B cell (primary cell): Measurements from ENCODE around the gene NOL3. TPM values are rescaled to one million over a fixed set of nuclear protein-coding genes. Genes with fewer than 3 reads are reported as not detected.

Experiments used
- ATAC-seq: fragments of 200-7000 bp; cut with Tn5 transposase; one replicate; pipeline ENCODE4 v1.10.0; 2021; ENCODE audit warnings: low read depth, mild to moderate bottlenecking, moderate number of reproducible peaks, moderate library complexity
- CTCF ChIA-PET: fragments of 350-600 bp; sonication (Branson Sonifier 250); formaldehyde crosslinking; loops from one replicate; lab custom pipeline; 2021; ENCODE audit warnings: antibody characterized with exemption, inconsistent platforms; lab: Charles Lee
- POLR2A ChIA-PET: fragments of 350-600 bp; sonication (Branson Sonifier 250); formaldehyde crosslinking; loops from one replicate; lab custom pipeline; 2021; ENCODE audit warnings: antibody characterized with exemption; lab: Charles Lee
- DNase-seq: peaks from one replicate; pipeline ENCODE4 v3.0.0; 2013
- H2AFZ ChIP-seq: 2 replicates; pipeline ENCODE4 v1.6.1; 2012; ENCODE audit warnings: mild to moderate bottlenecking, low read depth, low read length; ENCODE audit not compliant: insufficient read depth, poor library complexity, severe bottlenecking
- H3K27ac ChIP-seq, 2 donors: 1 replicate in 1 of 2; 2 replicates in 1 of 2; pipeline ENCODE4 v1.5.1; 2012 to 2013; ENCODE audit warnings: low read length in 2 of 2, mild to moderate bottlenecking in 2 of 2, moderate library complexity in 1 of 2
- H3K27me3 ChIP-seq, 4 experiments: fragments of 200-600 bp in 1 of 4; sonication (generic) in 1 of 4; replicated peaks in 1 of 4; 1 replicate in 2 of 4; 2 replicates in 2 of 4; pipeline versions ENCODE4 v1.6.1 to v1.7.0; 2013 to 2016; ENCODE audit warnings: low read length in 3 of 4, mild to moderate bottlenecking in 2 of 4, mixed read lengths in 1 of 4, moderate library complexity in 1 of 4; ENCODE audit not compliant: insufficient read depth in 4 of 4, control insufficient read depth in 3 of 4; ENCODE audit errors: control extremely low read depth in 1 of 4
- H3K36me3 ChIP-seq, 2 experiments: replicated peaks in 1 of 2; 1 replicate in 1 of 2; 2 replicates in 1 of 2; pipeline versions ENCODE4 v1.6.1 to v1.7.1; 2013; ENCODE audit warnings: low read length in 1 of 2; ENCODE audit not compliant: insufficient read depth in 2 of 2, control insufficient read depth in 1 of 2; ENCODE audit errors: control extremely low read depth in 1 of 2, extremely low read depth in 1 of 2
- H3K4me1 ChIP-seq, 2 donors: fragments of 200-600 bp in 1 of 2; sonication (generic) in 1 of 2; 1 replicate in 1 of 2; 2 replicates in 1 of 2; pipeline versions ENCODE4 v1.5.1 to v1.6.1; 2013 to 2017; ENCODE audit warnings: low read length in 2 of 2; ENCODE audit not compliant: control insufficient read depth in 2 of 2, insufficient read depth in 2 of 2
- H3K4me2 ChIP-seq: replicated peaks from 2 replicates; pipeline ENCODE3; 2012; ENCODE audit warnings: mild to moderate bottlenecking, low read depth, low read length; ENCODE audit not compliant: poor library complexity, severe bottlenecking
- H3K4me3 ChIP-seq, 5 experiments: fragments of 200-600 bp in 1 of 5; sonication (generic) in 1 of 5; 1 replicate in 3 of 5; 2 replicates in 2 of 5; pipeline versions ENCODE4 v1.5.1 to v1.7.0; 2011 to 2016; ENCODE audit warnings: low read length in 4 of 5, mild to moderate bottlenecking in 4 of 5, low read depth in 2 of 5, control low read depth in 1 of 5, moderate library complexity in 1 of 5; ENCODE audit not compliant: insufficient read depth in 1 of 5; ENCODE audit errors: control extremely low read depth in 1 of 5, extremely low read depth in 1 of 5
- H3K79me2 ChIP-seq: fragments of 200-600 bp; sonication (generic); one replicate; pipeline ENCODE4 v1.6.0; 2016; ENCODE audit warnings: low read length; ENCODE audit not compliant: control insufficient read depth, insufficient read depth
- H3K9ac ChIP-seq: fragments of 200-600 bp; sonication (generic); 2 replicates; pipeline ENCODE4 v1.6.1; 2017; ENCODE audit warnings: mild to moderate bottlenecking, low read length, moderate library complexity
- H3K9me3 ChIP-seq, 3 donors: one replicate each; pipeline versions ENCODE4 v1.6.1 to v1.7.1; 2013; ENCODE audit warnings: low read length in 2 of 3; ENCODE audit not compliant: control insufficient read depth in 2 of 3, insufficient read depth in 1 of 3; ENCODE audit errors: control extremely low read depth in 1 of 3
- H4K20me1 ChIP-seq: 2 replicates; pipeline ENCODE4 v1.6.0; 2012; ENCODE audit warnings: mild to moderate bottlenecking, low read length; ENCODE audit not compliant: insufficient read depth, control insufficient read depth, poor library complexity, severe bottlenecking
- H3K27ac Mint-ChIP-seq: one replicate; pipeline ENCODE4 v1.8.0; 2021; ENCODE audit warnings: mixed read lengths
- H3K27me3 Mint-ChIP-seq: one replicate; pipeline ENCODE4 v1.8.0; 2021; ENCODE audit warnings: mixed read lengths
- H3K4me1 Mint-ChIP-seq: one replicate; pipeline ENCODE4 v1.8.0; 2021; ENCODE audit warnings: mixed read lengths
- H3K4me3 Mint-ChIP-seq: one replicate; pipeline ENCODE4 v1.8.0; 2021; ENCODE audit warnings: mixed read lengths
- H3K9me3 Mint-ChIP-seq: one replicate; pipeline ENCODE4 v1.8.0; 2022; ENCODE audit warnings: mixed read lengths; ENCODE audit not compliant: insufficient read depth
- CTCF ChIP-seq: fragments of 200-600 bp; IDR thresholded peaks from one replicate; pipeline ENCODE4 v1.8.0; 2022; ENCODE audit warnings: antibody characterized with exemption, mild to moderate bottlenecking
- EZH2 ChIP-seq: IDR thresholded peaks from 2 replicates; pipeline ENCODE4 v1.6.1; 2012; ENCODE audit warnings: borderline replicate concordance, low read depth, mild to moderate bottlenecking, moderate library complexity, low read length; ENCODE audit not compliant: insufficient read depth, poor library complexity, severe bottlenecking
- WGBS: methylation state at CpG from one replicate; pipeline ENCODE4 v1.1.5; 2013; ENCODE audit warnings: missing lambda C conversion rate; ENCODE audit not compliant: insufficient coverage; 5-methylcytosine and 5-hydroxymethylcytosine counted together
- intact Hi-C: fragments of 100-400 bp; cut with micrococcal nuclease; formaldehyde crosslinking; loops from one replicate; pipeline ENCODE4 v1.10.0; 2022
- polyA plus RNA-seq: library from polyadenylated mRNA; depleted of rRNA; stranded (reverse); fragments of >200 nt; gene quantifications from 2 replicates; pipeline ENCODE4 v1.2.3, GENCODE V29; 2012
- total RNA-seq, 2 donors: library from RNA; stranded (reverse); fragments of 120-200 nt in 1 of 2; gene quantifications; 1 replicate in 1 of 2; 2 replicates in 1 of 2; pipeline versions ENCODE4 v1.2.3 to v1.2.4, GENCODE V29; 2013 to 2022

Gene NOL3
- total and polyA plus RNA-seq, 2 donors (not counting 1 experiment from before 2014, with no cell fraction given) = 0.60 to 0.96 TPM

DNA sequence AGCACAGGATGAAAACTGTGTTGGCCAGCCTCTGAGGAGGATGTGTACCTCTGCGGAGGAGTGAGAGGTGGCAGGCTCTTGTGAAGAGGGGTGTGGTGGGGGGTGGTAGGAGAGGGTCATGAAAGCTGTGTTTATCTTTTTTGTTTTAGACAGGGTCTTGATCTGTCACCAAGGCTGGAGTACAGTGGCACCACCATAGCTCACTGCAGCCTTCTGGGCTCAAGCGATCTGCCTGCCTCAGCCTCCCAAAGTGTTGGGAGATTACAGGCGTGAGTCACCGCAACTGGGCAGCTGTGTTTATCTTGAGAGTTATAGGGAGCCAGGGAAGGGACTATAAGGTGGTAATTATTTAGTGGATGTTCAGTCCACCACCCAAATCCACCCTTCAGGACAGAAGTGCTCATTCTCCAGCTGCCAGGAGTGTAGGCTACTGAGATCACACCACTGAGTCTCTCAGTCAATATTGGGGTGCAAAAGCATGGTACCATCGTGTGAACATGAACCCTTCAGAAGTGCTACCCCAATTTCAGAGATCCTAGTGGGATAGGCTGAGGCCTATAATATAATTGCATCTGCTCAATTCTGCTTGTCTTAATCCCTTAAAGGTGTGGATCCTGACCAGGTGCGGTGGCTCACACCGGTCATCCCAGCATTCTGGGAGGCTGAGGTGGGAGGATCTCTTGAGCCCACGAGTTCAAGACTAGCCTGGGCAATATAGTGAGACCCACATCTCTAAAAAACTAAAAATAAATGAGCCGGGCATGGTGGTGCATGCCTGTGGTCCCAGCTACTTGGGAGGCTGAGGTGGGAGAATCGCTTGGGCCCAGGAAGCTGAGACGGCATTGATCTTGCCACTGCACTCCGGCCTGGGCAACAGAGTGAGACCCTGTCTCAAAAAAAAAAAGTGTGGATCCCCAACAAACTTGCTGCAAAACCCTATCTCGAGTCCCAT lies 20.4 kb downstream of the NOL3 start:
- H3K9ac ChIP-seq = no peak overlapping the region

More for the DNA sequence above, 20.4 kb downstream of the NOL3 start:
- Histone ChIP-seq H3K36me3 (peaks cover 0 to 21% of the 10 kb centered on the region in 2 experiments), H3K4me2 (no peak overlapping the region), H4K20me1 (peaks cover 26% of the 10 kb centered on the region), H3K79me2 (peaks cover 37% of the 10 kb centered on the region), H3K27ac (no peak overlapping the region), H2AFZ (peak overlapping the region; percentile 78), H3K9me3 (peaks cover 0 to 8% (median 0%) of the 10 kb centered on the region in 3 donors), H3K4me1 (peaks cover 24 to 29% of the 10 kb centered on the region in 2 donors), H3K27me3 (peaks cover 0 to 28% (median 4%) of the 10 kb centered on the region in 4 experiments), H3K4me3 (no peak overlapping the region)
- peaks cover 8% of the 10 kb centered on the region for H3K27me3 Mint-ChIP-seq
- ATAC-seq (no peak), DNase-seq (no peak)
- 95% methylated on average over 4 of the region's 13 CpGs for WGBS
- intact Hi-C loops = no loop called here
- POLR2A ChIA-PET = interaction anchor here (0.7 kb wide), 1 partner anchor 148 kb away, joined by 6 read pairs; no protein-coding TSS in a partner anchor
- peaks cover 26% of the 10 kb centered on the region for H3K4me1 Mint-ChIP-seq
- TF ChIP-seq EZH2 (no peak), CTCF (no peak)
- CTCF ChIA-PET = interaction anchor here (0.6 kb wide), 1 partner anchor 36 kb away, joined by 3 read pairs; no protein-coding TSS in a partner anchor
- no peak overlapping the region for H3K27ac Mint-ChIP-seq
- peak overlapping the region; percentile 92 for H3K4me3 Mint-ChIP-seq
- no peaks in the 10 kb centered on the region for H3K9me3 Mint-ChIP-seq
